ENCODE measurements around the gene LLGL2. TPM values are rescaled to one million over a fixed set of nuclear protein-coding genes. Genes with fewer than 3 reads are reported as not detected.

The LLGL2 gene
- total and polyA plus RNA-seq, 2 donors (not counting 1 experiment from before 2014, with no cell fraction given): 0.03 to 0.33 TPM

DNA sequence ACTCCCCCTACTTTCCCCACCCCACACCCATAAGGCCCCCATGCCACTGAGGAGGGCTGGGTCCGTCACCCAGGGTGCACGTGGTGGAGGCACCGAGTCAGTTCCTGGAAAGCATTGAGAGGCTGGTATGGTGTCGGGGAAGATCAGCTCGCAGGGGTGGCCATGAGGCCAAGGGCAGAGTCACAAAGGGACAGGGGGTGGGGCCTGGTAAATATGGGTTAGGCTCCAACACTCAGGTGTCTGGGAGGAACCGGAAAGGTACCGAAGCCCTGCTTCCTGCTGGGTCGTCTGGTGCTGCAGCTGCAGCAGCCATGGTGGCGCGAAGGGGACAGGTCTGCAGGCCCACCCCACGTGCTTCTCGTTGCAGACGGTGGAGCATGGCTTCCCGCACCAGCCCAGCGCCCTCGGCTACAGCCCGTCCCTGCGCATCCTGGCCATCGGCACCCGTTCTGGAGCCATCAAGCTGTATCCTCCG, 30.2 kb downstream of the LLGL2 start:
- Histone ChIP-seq H4K20me1 (ENCODE audit: control insufficient read depth, extremely low read depth, insufficient read depth, low read length) (no peaks in the 10 kb centered on the region), H3K9me3 (ENCODE audit: control insufficient read depth, insufficient read depth, low read depth, low read length) (no peaks in the 10 kb centered on the region), H3K79me2 (ENCODE audit: control insufficient read depth, insufficient read depth, low read length) (no peaks in the 10 kb centered on the region), H3K27ac (ENCODE audit: insufficient read depth, low read length) (no peak overlapping the region), H3K4me2 (ENCODE audit: extremely low read depth, insufficient read depth, low read length) (no peak overlapping the region), H3K27me3 (ENCODE audit: control insufficient read depth, insufficient read depth, low read length) (no peaks in the 10 kb centered on the region), H3K4me1 (ENCODE audit: control insufficient read depth, extremely low read depth, insufficient read depth, low read length) (no peaks in the 10 kb centered on the region), H3K4me3 (replicated peaks in 1 of 4; ENCODE audit: control extremely low read depth in 1 of 4, insufficient read depth in 1 of 4, low read depth in 3 of 4, low read length in 4 of 4) (no peak overlapping the region), H2AFZ (ENCODE audit: low read length) (no peak overlapping the region), H3K9ac (ENCODE audit: insufficient read depth, low read length) (no peak overlapping the region), H3K36me3 (ENCODE audit: control insufficient read depth, insufficient read depth, low read length) (no peaks in the 10 kb centered on the region)
- no peak for TF ChIP-seq CTCF (conservative IDR thresholded peaks at IDR 0.05 in 1 of 2, IDR thresholded peaks at IDR 0.05 in 1 of 2; ENCODE audit: low read depth in 1 of 2, low read length in 2 of 2)
- TF ChIP-seq EZH2 (IDR thresholded peaks at IDR 0.05; ENCODE audit: low read length, missing control alignments): no peak
- DNase-seq (ENCODE audit: low read depth in 2 of 2): no peak

DNA sequence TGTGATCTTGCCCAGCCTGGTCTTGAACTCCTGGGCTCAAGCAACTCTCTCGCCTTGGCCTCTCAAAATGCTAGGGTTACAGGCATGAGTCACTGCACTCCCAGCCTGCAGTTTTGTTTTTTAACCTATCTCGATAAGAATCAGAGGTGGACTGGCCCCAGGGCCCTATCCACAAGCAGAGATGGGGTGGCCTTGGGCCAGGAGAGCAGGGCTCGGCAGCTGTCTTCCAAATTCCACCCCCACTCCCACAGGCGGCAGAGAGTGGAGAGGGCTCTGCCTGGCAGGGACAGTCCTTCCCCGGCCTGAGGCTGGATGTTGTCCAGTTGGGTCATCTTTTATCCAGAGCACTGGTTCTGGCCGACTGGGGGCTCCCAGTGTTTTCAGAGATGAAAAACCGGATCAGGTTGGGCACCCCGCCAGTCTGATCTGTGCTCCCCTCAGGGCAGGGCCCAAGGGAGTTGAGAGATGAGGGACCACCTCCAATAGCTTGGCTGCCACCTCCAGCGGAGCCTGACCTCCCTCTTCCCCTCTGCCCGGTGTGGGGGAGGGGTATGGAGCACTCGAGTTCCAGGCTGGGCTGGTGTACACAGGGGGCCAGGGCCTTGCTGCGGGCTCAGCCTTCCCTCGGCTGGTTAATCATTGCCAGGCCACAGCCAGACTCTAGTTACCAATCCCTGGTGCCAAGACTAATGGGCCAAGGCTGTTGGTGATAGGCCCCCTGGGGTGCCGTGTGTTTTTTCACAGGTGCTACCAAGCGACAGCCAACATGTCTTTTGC, 31.8 kb downstream of the LLGL2 start:
- Histone ChIP-seq H3K36me3 (ENCODE audit: control insufficient read depth, insufficient read depth, low read length) (no peaks in the 10 kb centered on the region), H3K27me3 (ENCODE audit: control insufficient read depth, insufficient read depth, low read length) (no peaks in the 10 kb centered on the region), H3K4me2 (ENCODE audit: extremely low read depth, insufficient read depth, low read length) (no peak overlapping the region), H3K4me3 (replicated peaks in 1 of 4; ENCODE audit: control extremely low read depth in 1 of 4, insufficient read depth in 1 of 4, low read depth in 3 of 4, low read length in 4 of 4) (no peak overlapping the region), H3K79me2 (ENCODE audit: control insufficient read depth, insufficient read depth, low read length) (no peaks in the 10 kb centered on the region), H3K9ac (ENCODE audit: insufficient read depth, low read length) (no peak overlapping the region), H3K9me3 (ENCODE audit: control insufficient read depth, insufficient read depth, low read depth, low read length) (no peaks in the 10 kb centered on the region), H4K20me1 (ENCODE audit: control insufficient read depth, extremely low read depth, insufficient read depth, low read length) (no peaks in the 10 kb centered on the region), H2AFZ (ENCODE audit: low read length) (no peak overlapping the region), H3K4me1 (ENCODE audit: control insufficient read depth, extremely low read depth, insufficient read depth, low read length) (no peaks in the 10 kb centered on the region), H3K27ac (ENCODE audit: insufficient read depth, low read length) (no peak overlapping the region)
- peak; percentile 32 to 45 for DNase-seq (ENCODE audit: low read depth in 2 of 2)
- TF ChIP-seq EZH2 (IDR thresholded peaks at IDR 0.05; ENCODE audit: low read length, missing control alignments) (no peak), CTCF (conservative IDR thresholded peaks at IDR 0.05 in 1 of 2, IDR thresholded peaks at IDR 0.05 in 1 of 2; ENCODE audit: low read depth in 1 of 2, low read length in 2 of 2) (no peak)

GRCh38 chr17:75557852-75558665, 32.6 kb downstream of the LLGL2 start:
- no peak overlapping the region for H3K4me3 ChIP-seq (replicated peaks in 1 of 4; ENCODE audit: control extremely low read depth in 1 of 4, insufficient read depth in 1 of 4, low read depth in 3 of 4, low read length in 4 of 4)
- TF ChIP-seq CTCF (conservative IDR thresholded peaks at IDR 0.05 in 1 of 2, IDR thresholded peaks at IDR 0.05 in 1 of 2; ENCODE audit: low read depth in 1 of 2, low read length in 2 of 2) (no peak), EZH2 (IDR thresholded peaks at IDR 0.05; ENCODE audit: low read length, missing control alignments) (no peak)
- no peaks in the 10 kb centered on the region for H3K27me3 ChIP-seq (ENCODE audit: control insufficient read depth, insufficient read depth, low read length)
- no peak overlapping the region for H3K9ac ChIP-seq (ENCODE audit: insufficient read depth, low read length)
- H3K4me2 ChIP-seq (ENCODE audit: extremely low read depth, insufficient read depth, low read length): no peak overlapping the region
- no peaks in the 10 kb centered on the region for H3K36me3 ChIP-seq (ENCODE audit: control insufficient read depth, insufficient read depth, low read length)
- no peaks in the 10 kb centered on the region for H4K20me1 ChIP-seq (ENCODE audit: control insufficient read depth, extremely low read depth, insufficient read depth, low read length)
- H2AFZ ChIP-seq (ENCODE audit: low read length): no peak overlapping the region
- H3K79me2 ChIP-seq (ENCODE audit: control insufficient read depth, insufficient read depth, low read length): no peaks in the 10 kb centered on the region
- H3K27ac ChIP-seq (ENCODE audit: insufficient read depth, low read length): no peak overlapping the region
- H3K9me3 ChIP-seq (ENCODE audit: control insufficient read depth, insufficient read depth, low read depth, low read length): no peaks in the 10 kb centered on the region
- no peaks in the 10 kb centered on the region for H3K4me1 ChIP-seq (ENCODE audit: control insufficient read depth, extremely low read depth, insufficient read depth, low read length)
- no peak for DNase-seq (ENCODE audit: low read depth in 2 of 2)
